Mesothelial cell of epicardium (in vitro differentiated cells): ENCODE data around the gene OARD1. TPM values are rescaled to one million over a fixed set of nuclear protein-coding genes. Genes with fewer than 3 reads are reported as not detected.

Experiments used
- DNase-seq, 2 experiments: peaks; one replicate each; pipeline ENCODE4 v3.0.0; 2021; ENCODE audit warnings: low spot score in 2 of 2; ENCODE audit not compliant: unreplicated experiment in 2 of 2
- H3K27ac Mint-ChIP-seq: 2 replicates; pipeline ENCODE4 v1.8.0; 2021; ENCODE audit warnings: mixed read lengths
- H3K27me3 Mint-ChIP-seq: 2 replicates; pipeline ENCODE4 v1.8.0; 2021; ENCODE audit warnings: low read depth, mixed read lengths
- H3K36me3 Mint-ChIP-seq: 2 replicates; pipeline ENCODE4 v1.8.0; 2021; ENCODE audit warnings: mixed read lengths
- H3K4me1 Mint-ChIP-seq: 2 replicates; pipeline ENCODE4 v1.8.0; 2021; ENCODE audit warnings: mixed read lengths
- H3K4me3 Mint-ChIP-seq: 2 replicates; pipeline ENCODE4 v1.8.0; 2021; ENCODE audit warnings: mild to moderate bottlenecking, moderate library complexity, mixed read lengths
- H3K9me3 Mint-ChIP-seq: 2 replicates; pipeline ENCODE4 v1.8.0; 2021; ENCODE audit warnings: mixed read lengths
- total RNA-seq: library from RNA; stranded (reverse); gene quantifications from 3 replicates; pipeline ENCODE4 v1.2.1, GENCODE V29; 2021
- TF ChIP-seq, protein P1 (sequence below): fragments of 200-600 bp; sonication (generic); IDR thresholded peaks from one replicate; pipeline ENCODE4 v1.5.0; 2021; ENCODE audit warnings: antibody characterized with exemption; ENCODE audit not compliant: unreplicated experiment

Gene OARD1
- total RNA-seq, 1 donor from 2014 or later: 26.8 TPM

DNA sequence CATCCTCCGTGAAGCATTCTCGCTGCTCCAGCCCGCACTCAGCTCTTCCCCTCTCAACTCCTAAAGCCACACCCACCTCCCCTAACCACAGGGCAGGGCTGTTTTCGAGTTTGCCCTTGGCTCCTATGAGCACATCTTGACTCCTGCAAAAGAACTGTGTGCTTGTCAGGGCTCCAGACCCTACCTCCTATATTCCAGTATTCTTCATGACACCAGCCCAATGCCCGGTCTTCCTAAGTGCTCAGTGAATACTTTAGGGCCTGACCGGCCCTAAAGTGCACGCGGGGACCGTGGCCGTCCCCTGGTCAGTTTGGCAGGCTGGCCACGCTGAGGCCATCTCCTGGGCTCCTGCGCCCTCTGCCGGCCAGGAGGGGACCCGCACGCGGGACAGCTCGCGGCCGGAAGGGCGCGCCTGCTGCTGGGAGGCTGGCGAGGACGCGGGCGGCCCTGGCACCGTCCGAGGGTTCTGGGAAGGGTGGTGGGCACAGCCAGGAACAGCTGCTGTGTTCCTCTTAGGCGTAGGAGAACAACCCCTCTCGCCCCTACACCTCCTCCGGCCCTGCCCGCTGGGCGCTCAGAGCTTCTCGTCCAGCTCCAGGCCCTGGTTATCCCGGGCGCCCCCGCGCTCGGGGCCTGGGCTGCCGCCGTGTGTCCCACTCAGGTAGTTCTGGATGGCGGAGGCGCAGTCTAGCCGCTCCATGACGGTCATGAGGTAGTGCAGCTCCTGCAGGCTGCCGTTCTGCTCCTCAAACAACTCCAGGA lies 44.2 kb downstream of the OARD1 start:
- Mint-ChIP-seq H3K4me1 (peaks cover 46% of the 10 kb centered on the region), H3K9me3 (no peaks in the 10 kb centered on the region), H3K27ac (peak overlapping the region; percentile 73), H3K4me3 (peak overlapping the region; percentile 76), H3K36me3 (peaks cover 3% of the 10 kb centered on the region), H3K27me3 (peaks cover 1% of the 10 kb centered on the region)
- DNase-seq: peak; percentile 68 to 95
- TF ChIP-seq, protein P1, sequence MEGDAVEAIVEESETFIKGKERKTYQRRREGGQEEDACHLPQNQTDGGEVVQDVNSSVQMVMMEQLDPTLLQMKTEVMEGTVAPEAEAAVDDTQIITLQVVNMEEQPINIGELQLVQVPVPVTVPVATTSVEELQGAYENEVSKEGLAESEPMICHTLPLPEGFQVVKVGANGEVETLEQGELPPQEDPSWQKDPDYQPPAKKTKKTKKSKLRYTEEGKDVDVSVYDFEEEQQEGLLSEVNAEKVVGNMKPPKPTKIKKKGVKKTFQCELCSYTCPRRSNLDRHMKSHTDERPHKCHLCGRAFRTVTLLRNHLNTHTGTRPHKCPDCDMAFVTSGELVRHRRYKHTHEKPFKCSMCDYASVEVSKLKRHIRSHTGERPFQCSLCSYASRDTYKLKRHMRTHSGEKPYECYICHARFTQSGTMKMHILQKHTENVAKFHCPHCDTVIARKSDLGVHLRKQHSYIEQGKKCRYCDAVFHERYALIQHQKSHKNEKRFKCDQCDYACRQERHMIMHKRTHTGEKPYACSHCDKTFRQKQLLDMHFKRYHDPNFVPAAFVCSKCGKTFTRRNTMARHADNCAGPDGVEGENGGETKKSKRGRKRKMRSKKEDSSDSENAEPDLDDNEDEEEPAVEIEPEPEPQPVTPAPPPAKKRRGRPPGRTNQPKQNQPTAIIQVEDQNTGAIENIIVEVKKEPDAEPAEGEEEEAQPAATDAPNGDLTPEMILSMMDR: peak; percentile 99

DNA sequence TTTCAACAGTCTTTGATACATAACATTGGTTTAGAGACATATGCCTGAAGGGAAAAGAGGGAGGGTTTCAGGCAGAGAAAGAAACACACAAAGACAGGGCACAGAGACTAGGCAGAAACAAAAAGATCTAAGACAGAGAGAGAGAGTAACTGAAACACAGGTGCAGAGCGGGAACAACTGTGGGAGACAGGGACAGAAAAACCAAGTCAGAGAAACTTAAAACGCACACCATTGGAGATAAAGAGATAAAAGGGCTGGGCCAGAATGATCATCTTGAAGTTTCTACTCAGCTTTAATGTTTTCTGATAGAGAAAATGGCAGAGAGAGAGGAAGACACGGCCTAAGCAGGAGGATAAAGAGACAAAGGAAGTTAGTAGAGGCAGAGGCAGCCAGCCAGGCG lies 44.9 kb downstream of the OARD1 start:
- Mint-ChIP-seq H3K27ac (peak overlapping the region; percentile 73), H3K4me3 (peak overlapping the region; percentile 76), H3K9me3 (no peaks in the 10 kb centered on the region), H3K4me1 (peaks cover 53% of the 10 kb centered on the region), H3K36me3 (peaks cover 3% of the 10 kb centered on the region), H3K27me3 (peaks cover 1% of the 10 kb centered on the region)
- no peak for DNase-seq
- TF ChIP-seq, protein P1: no peak

DNA sequence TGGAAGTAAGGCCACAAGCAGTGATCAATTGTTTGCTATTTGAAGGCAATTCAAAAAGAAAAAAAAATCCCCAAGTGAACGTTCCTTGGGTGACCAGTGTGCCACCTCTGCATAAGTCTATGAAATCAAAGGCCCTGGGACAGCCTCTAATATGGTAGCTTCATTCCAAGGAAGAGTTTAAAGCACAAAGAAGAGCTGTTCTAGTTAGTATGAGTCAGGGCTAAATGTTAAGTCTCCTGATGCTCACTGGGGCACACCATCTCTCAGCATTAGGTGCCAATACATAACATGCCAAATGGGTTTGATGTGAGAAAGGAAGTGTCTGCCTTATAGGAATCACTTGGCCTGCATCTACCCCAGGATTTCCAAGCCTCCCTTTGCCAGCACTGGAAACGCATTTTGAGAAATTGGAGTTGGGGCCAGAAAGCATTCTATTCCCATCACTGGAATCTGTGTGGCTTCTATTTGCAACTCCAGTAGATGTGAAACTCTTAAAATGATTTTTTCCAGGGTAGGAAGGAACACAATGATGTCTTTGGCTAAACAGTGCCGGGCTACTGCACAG lies 46.1 kb downstream of the OARD1 start:
- H3K4me3 Mint-ChIP-seq: peak overlapping the region; percentile 36

DNA sequence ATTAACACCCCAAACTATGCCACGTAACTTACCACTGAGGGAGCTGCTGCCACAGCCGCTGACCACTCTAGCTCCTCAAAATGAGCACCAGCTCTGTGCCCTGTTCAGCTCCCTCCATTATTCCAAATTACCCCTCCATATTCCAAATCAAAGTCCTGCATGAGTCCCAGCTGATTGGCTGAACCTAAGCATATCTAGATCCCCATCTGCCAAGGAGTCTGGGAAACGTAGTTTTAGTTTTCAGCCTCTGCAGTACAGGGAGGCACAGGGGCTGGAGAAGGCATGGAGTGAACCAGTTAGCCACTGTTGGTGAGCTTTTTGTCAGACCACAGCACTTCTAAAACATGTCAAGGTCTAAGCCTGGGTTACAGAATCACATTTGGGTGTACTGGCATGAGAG lies 49.0 kb downstream of the OARD1 start:
- Mint-ChIP-seq H3K27ac (peak overlapping the region; percentile 94), H3K4me1 (peaks cover 53% of the 10 kb centered on the region), H3K36me3 (peaks cover 11% of the 10 kb centered on the region), H3K27me3 (peaks cover 2% of the 10 kb centered on the region), H3K9me3 (peaks cover 9% of the 10 kb centered on the region), H3K4me3 (no peak overlapping the region)
- no peak for DNase-seq
- TF ChIP-seq, protein P1: no peak

More for the DNA sequence above, 46.1 kb downstream of the OARD1 start:
- Mint-ChIP-seq H3K27ac (peak overlapping the region; percentile 26), H3K9me3 (no peaks in the 10 kb centered on the region), H3K27me3 (no peaks in the 10 kb centered on the region), H3K36me3 (peaks cover 3% of the 10 kb centered on the region), H3K4me1 (peaks cover 63% of the 10 kb centered on the region)
- DNase-seq: no peak
- TF ChIP-seq, protein P1: no peak

DNA sequence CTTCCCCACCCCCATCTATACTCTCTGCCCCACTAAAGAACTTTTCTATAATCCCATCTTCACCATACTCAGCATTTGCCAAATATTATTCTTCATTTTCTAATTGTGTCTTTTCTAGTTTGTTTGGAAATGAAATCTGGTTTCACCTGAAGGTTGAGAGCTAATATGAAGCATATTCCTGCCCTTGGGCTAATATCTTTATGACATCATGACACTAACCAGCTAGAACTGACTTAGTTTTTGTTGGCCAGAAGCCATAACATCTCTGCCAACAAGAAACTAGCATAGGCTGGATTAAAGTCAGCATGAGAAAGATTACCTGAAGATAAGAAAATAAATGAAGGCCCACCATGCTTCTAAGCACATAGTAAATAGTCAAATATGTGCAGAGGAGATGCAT lies 49.9 kb downstream of the OARD1 start:
- TF ChIP-seq, protein P1: no peak
- peaks cover 12% of the 10 kb centered on the region for H3K36me3 Mint-ChIP-seq
- peaks cover 2% of the 10 kb centered on the region for H3K27me3 Mint-ChIP-seq
- H3K4me3 Mint-ChIP-seq: no peak overlapping the region
- H3K4me1 Mint-ChIP-seq: peaks cover 50% of the 10 kb centered on the region
- no peak for DNase-seq
- H3K27ac Mint-ChIP-seq: peak overlapping the region; percentile 94
- H3K9me3 Mint-ChIP-seq: peaks cover 9% of the 10 kb centered on the region
